HCT116 (cell line): Measurements from ENCODE around the gene IFIT3. TPM values are rescaled to one million over a fixed set of nuclear protein-coding genes. Genes with fewer than 3 reads are reported as not detected.

Source experiments
- ATAC-seq: fragments of 200-7000 bp; cut with Tn5 transposase; 2 replicates; pipeline ENCODE4 v1.9.1; 2020; ENCODE audit warnings: mild to moderate bottlenecking, moderate library complexity
- BruUV-seq: library from RNA; stranded (reverse); fragments of 400-500 nt; replicated peaks from 2 replicates; lab custom pipeline; 2021; lab: Mats Ljungman, UMichigan
- CTCF ChIA-PET: fragments of 300-600 bp; sonication (Branson Sonifier 250); formaldehyde crosslinking; loops from one replicate; lab custom pipeline; 2021; ENCODE audit warnings: antibody characterized with exemption; lab: Charles Lee
- POLR2A ChIA-PET: fragments of 300-600, 350-600 bp; sonication (Branson Sonifier 250); formaldehyde crosslinking; loops from one replicate; lab custom pipeline; 2021; ENCODE audit warnings: antibody characterized with exemption; lab: Charles Lee
- RAD21 ChIA-PET, 2 experiments: fragments of 300-600 bp; sonication (Branson Sonifier 250); formaldehyde crosslinking; loops; one replicate each; lab custom pipeline; 2023; ENCODE audit warnings: low total read pairs in 2 of 2; ENCODE audit not compliant: uncharacterized antibody in 2 of 2, unreplicated experiment in 2 of 2, low non-redundant PET in 1 of 2; lab: Charles Lee
- DNase-seq: peaks from one replicate; pipeline ENCODE4 v3.0.0-alpha.2; 2010; ENCODE audit warnings: low read depth, low spot score
- H2AFZ ChIP-seq: fragments of 200-600 bp; shearing (Covaris generic), sonication (generic); 2 replicates; pipeline ENCODE4 v1.6.1; 2017; ENCODE audit warnings: low read depth, mixed run types, mixed read lengths, antibody characterized with exemption, low read length; ENCODE audit not compliant: poor library complexity, severe bottlenecking
- H3K27ac ChIP-seq: 2 replicates; pipeline ENCODE4 v1.5.1; 2012; ENCODE audit warnings: low read depth, low read length
- H3K27me3 ChIP-seq: fragments of 200-600 bp; sonication (generic); 2 replicates; pipeline ENCODE4 v1.6.1; 2016; ENCODE audit warnings: mixed run types, low read length, mixed read lengths; ENCODE audit not compliant: insufficient read depth
- H3K36me3 ChIP-seq, 2 experiments: fragments of 200-500 bp in 1 of 2; fragments of 200-600 bp in 1 of 2; sonication (Bioruptor generic) in 1 of 2; sonication (generic) in 1 of 2; 2 replicates each; pipeline versions ENCODE4 v1.5.1 to v1.6.1; 2014 to 2016; ENCODE audit warnings: low read length in 2 of 2, inconsistent platforms in 1 of 2, mixed read lengths in 1 of 2, mixed run types in 1 of 2; ENCODE audit not compliant: insufficient read depth in 2 of 2, control insufficient read depth in 1 of 2
- H3K4me1 ChIP-seq, 2 experiments: fragments of 200-600 bp in 1 of 2; sonication (generic) in 1 of 2; 2 replicates each; pipeline versions ENCODE4 v1.5.1 to v1.6.1; 2012 to 2017; ENCODE audit warnings: low read length in 2 of 2, inconsistent platforms in 1 of 2, mild to moderate bottlenecking in 1 of 2, mixed read lengths in 1 of 2, mixed run types in 1 of 2, moderate library complexity in 1 of 2; ENCODE audit not compliant: insufficient read depth in 2 of 2, control insufficient read depth in 1 of 2
- H3K4me2 ChIP-seq: fragments of 200-600 bp; sonication (generic); 2 replicates; pipeline ENCODE4 v1.6.1; 2017; ENCODE audit warnings: mixed run types, low read length, mixed read lengths
- H3K4me3 ChIP-seq, 2 experiments: fragments of 200-600 bp in 1 of 2; sonication (generic) in 1 of 2; replicated peaks in 1 of 2; 2 replicates each; pipeline ENCODE4 v1.5.1; 2011 to 2016; ENCODE audit warnings: low read length in 2 of 2, control low read depth in 1 of 2, low read depth in 1 of 2, mild to moderate bottlenecking in 1 of 2, mixed read lengths in 1 of 2, mixed run types in 1 of 2
- H3K79me2 ChIP-seq: fragments of 200-600 bp; sonication (generic); 2 replicates; pipeline ENCODE4 v1.6.1; 2017; ENCODE audit warnings: mild to moderate bottlenecking, mixed run types, low read length, moderate library complexity, mixed read lengths; ENCODE audit not compliant: insufficient read depth
- H3K9ac ChIP-seq: fragments of 200-600 bp; sonication (generic); 2 replicates; pipeline ENCODE4 v1.6.1; 2016; ENCODE audit warnings: low read length, mixed read lengths
- H3K9me2 ChIP-seq: fragments of 200-600 bp; sonication (generic), shearing (Covaris generic); 2 replicates; pipeline ENCODE4 v1.6.1; 2017; ENCODE audit warnings: mixed run types, mild to moderate bottlenecking, moderate library complexity; ENCODE audit not compliant: insufficient read depth
- H3K9me3 ChIP-seq, 2 experiments: fragments of 200-500 bp in 1 of 2; fragments of 200-600 bp in 1 of 2; sonication (Bioruptor generic) in 1 of 2; sonication (generic) in 1 of 2; 2 replicates each; pipeline ENCODE4 v1.6.1; 2014 to 2017; ENCODE audit warnings: low read length in 2 of 2, mixed read lengths in 2 of 2, inconsistent platforms in 1 of 2, low read depth in 1 of 2, mild to moderate bottlenecking in 1 of 2, mixed run types in 1 of 2, moderate library complexity in 1 of 2; ENCODE audit not compliant: control insufficient read depth in 1 of 2, insufficient read depth in 1 of 2
- H4K20me1 ChIP-seq: fragments of 200-600 bp; sonication (generic), shearing (Covaris generic); 2 replicates; pipeline ENCODE4 v1.6.1; 2017; ENCODE audit warnings: mixed run types, mild to moderate bottlenecking, moderate library complexity; ENCODE audit not compliant: insufficient read depth
- EZH2 ChIP-seq: fragments of 200-600 bp; sonication (generic); IDR thresholded peaks from 2 replicates; pipeline ENCODE4 v1.6.1; 2017; ENCODE audit warnings: antibody characterized with exemption, mixed run types
- FOSL1 ChIP-seq: IDR thresholded peaks from 2 replicates; pipeline ENCODE4 v1.6.1; 2012; ENCODE audit warnings: low read depth
- POLR2AphosphoS5 ChIP-seq: IDR thresholded peaks from 2 replicates; pipeline ENCODE4 v1.6.1; 2011; ENCODE audit warnings: mild to moderate bottlenecking, low read depth, low read length, moderate library complexity
- REST ChIP-seq: IDR thresholded peaks from 2 replicates; pipeline ENCODE4 v1.6.1; 2012; ENCODE audit warnings: low read depth
- SP1 ChIP-seq: IDR thresholded peaks from 2 replicates; pipeline ENCODE4 v1.6.1; 2012; ENCODE audit warnings: low read depth
- SRF ChIP-seq: IDR thresholded peaks from 2 replicates; pipeline ENCODE4 v1.6.1; 2012; ENCODE audit warnings: low read depth
- ZBTB33 ChIP-seq: IDR thresholded peaks from 2 replicates; pipeline ENCODE4 v1.6.1; 2011; ENCODE audit warnings: mild to moderate bottlenecking, low read length, moderate library complexity; ENCODE audit not compliant: insufficient replicate concordance; ENCODE audit errors: extremely low read depth
- intact Hi-C: fragments of 100-400 bp; cut with micrococcal nuclease; formaldehyde crosslinking; loops from 2 replicates; pipeline ENCODE4 v1.10.0; 2022
- total RNA-seq: library from RNA; stranded (reverse); gene quantifications from one replicate; pipeline ENCODE4 v1.2.1, GENCODE V29; 2021; ENCODE audit not compliant: unreplicated experiment

The IFIT3 gene
- total RNA-seq, 1 experiment from 2014 or later: 1.1 TPM

DNA sequence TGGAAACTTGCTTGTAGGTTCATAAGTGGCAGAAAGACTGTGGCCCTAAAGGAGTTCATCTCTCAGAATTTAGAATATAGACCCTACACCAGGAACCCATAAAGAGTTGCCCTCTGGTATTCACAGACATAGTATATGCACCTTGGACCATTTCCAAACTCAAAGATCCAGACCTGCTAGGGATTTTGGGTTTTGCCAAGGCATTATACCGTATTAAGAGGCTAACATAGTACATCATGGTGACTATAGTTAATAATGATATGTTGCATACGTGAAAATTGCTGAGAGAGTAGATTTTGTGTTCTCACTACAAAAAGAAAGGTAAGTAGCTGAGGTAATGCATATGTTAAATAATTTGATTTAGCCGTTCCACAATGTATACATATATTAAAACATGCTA is 13.9 kb downstream of the IFIT3 start:
- Histone ChIP-seq H2AFZ (no peak overlapping the region), H3K27ac (no peak overlapping the region), H3K27me3 (no peaks in the 10 kb centered on the region), H4K20me1 (no peaks in the 10 kb centered on the region), H3K9ac (no peak overlapping the region), H3K4me1 (peaks cover 3 to 11% of the 10 kb centered on the region in 2 experiments; a peak in 2 of 4 replicates), H3K79me2 (no peaks in the 10 kb centered on the region), H3K9me2 (no peaks in the 10 kb centered on the region), H3K4me2 (no peak overlapping the region), H3K4me3 (no peak overlapping the region), H3K36me3 (no peaks in the 10 kb centered on the region), H3K9me3 (no peaks in the 10 kb centered on the region)
- POLR2A ChIA-PET: no interaction called here
- CTCF ChIA-PET: no interaction called here
- no TSS peak for BruUV-seq
- ATAC-seq (no peak), DNase-seq (no peak)
- TF ChIP-seq REST (no peak), ZBTB33 (no peak), SP1 (no peak), FOSL1 (no peak), EZH2 (no peak), SRF (no peak), POLR2AphosphoS5 (no peak)
- RAD21 ChIA-PET: no interaction called here
- intact Hi-C loops: no loop called here
